SHP77 treated with DMSO at 0.1 percent for 48 hours (cell line): ENCODE data around the gene VWA2.
"Not testable (repeated sequence)": the region's sequence is repeated elsewhere in the genome, so short reads cannot be mapped to it uniquely, and the experiment has no call there.

ENCODE experiments used
- DNase-seq: peaks from one replicate; lab custom pipeline; 2025; lab: John Stamatoyannopoulos, UW

The VWA2 gene

GRCh38 chr10:114320249-114321116, 81.4 kb downstream of the VWA2 start:
- no peak for DNase-seq

GRCh38 chr10:114322344-114322743, 83.3 kb downstream of the VWA2 start:
- DNase-seq = no peak

GRCh38 chr10:114323023-114323422, 84.0 kb downstream of the VWA2 start:
- no peak for DNase-seq

GRCh38 chr10:114326795-114327194, 87.7 kb downstream of the VWA2 start:
- DNase-seq = no peak

GRCh38 chr10:114327537-114328440, 88.7 kb downstream of the VWA2 start:
- no peak for DNase-seq

- no peak for DNase-seq
Measured at GRCh38 chr10:114328441-114328812, 89.4 kb downstream of the VWA2 start.

- DNase-seq = no peak
Measured at GRCh38 chr10:114328874-114329273, 89.8 kb downstream of the VWA2 start.

- DNase-seq = no peak
Measured at GRCh38 chr10:114329634-114330365, 90.7 kb downstream of the VWA2 start.

- DNase-seq = no peak
Measured at GRCh38 chr10:114332301-114333192, 93.5 kb downstream of the VWA2 start.

- not testable (repeated sequence) for DNase-seq
Measured at GRCh38 chr10:114333441-114333840, 94.4 kb downstream of the VWA2 start.

- DNase-seq = no peak
Measured at GRCh38 chr10:114334301-114334700, 95.2 kb downstream of the VWA2 start.

- no peak for DNase-seq
Measured at GRCh38 chr10:114335614-114336013, 96.6 kb downstream of the VWA2 start.

GRCh38 chr10:114336823-114337509, 97.9 kb downstream of the VWA2 start:
- no peak for DNase-seq

- no peak for DNase-seq
Measured at GRCh38 chr10:114337510-114338462, 98.7 kb downstream of the VWA2 start.

GRCh38 chr10:114340816-114341215, 101.8 kb downstream of the VWA2 start:
- no peak for DNase-seq
